ENCODE results near the gene ALAS1.

ALAS1 gene

DNA sequence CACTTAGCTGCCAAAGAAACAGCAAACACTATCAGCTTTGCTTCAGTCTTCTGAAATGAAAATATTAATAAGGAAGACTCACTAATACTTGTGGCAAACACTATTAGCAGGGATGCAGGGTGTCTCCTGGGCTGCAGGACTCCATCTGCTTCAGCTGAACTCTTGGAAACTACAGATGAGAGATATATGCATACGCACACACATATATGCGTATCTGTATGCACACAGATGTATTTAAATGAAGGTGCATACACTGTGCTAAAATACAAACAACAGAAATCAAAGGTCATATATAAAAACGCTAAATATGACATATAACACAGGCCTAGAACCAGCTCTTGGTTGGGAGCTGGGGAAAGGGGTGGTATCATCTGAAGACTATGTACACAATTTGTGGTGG lies 58.2 kb downstream of the ALAS1 start (continued):
- TF ChIP-seq, protein P1, sequence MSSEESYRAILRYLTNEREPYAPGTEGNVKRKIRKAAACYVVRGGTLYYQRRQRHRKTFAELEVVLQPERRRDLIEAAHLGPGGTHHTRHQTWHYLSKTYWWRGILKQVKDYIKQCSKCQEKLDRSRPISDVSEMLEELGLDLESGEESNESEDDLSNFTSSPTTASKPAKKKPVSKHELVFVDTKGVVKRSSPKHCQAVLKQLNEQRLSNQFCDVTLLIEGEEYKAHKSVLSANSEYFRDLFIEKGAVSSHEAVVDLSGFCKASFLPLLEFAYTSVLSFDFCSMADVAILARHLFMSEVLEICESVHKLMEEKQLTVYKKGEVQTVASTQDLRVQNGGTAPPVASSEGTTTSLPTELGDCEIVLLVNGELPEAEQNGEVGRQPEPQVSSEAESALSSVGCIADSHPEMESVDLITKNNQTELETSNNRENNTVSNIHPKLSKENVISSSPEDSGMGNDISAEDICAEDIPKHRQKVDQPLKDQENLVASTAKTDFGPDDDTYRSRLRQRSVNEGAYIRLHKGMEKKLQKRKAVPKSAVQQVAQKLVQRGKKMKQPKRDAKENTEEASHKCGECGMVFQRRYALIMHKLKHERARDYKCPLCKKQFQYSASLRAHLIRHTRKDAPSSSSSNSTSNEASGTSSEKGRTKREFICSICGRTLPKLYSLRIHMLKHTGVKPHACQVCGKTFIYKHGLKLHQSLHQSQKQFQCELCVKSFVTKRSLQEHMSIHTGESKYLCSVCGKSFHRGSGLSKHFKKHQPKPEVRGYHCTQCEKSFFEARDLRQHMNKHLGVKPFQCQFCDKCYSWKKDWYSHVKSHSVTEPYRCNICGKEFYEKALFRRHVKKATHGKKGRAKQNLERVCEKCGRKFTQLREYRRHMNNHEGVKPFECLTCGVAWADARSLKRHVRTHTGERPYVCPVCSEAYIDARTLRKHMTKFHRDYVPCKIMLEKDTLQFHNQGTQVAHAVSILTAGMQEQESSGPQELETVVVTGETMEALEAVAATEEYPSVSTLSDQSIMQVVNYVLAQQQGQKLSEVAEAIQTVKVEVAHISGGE (tag by site-specific recombination; conservative IDR thresholded peaks at IDR 0.05; ENCODE audit: low read depth) = no peak
- TF ChIP-seq, protein P2, sequence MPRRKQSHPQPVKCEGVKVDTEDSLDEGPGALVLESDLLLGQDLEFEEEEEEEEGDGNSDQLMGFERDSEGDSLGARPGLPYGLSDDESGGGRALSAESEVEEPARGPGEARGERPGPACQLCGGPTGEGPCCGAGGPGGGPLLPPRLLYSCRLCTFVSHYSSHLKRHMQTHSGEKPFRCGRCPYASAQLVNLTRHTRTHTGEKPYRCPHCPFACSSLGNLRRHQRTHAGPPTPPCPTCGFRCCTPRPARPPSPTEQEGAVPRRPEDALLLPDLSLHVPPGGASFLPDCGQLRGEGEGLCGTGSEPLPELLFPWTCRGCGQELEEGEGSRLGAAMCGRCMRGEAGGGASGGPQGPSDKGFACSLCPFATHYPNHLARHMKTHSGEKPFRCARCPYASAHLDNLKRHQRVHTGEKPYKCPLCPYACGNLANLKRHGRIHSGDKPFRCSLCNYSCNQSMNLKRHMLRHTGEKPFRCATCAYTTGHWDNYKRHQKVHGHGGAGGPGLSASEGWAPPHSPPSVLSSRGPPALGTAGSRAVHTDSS (tag by site-specific recombination; IDR thresholded peaks at IDR 0.05) = no peak
- TF ChIP-seq ZNF521 (tag by site-specific recombination; IDR thresholded peaks at IDR 0.05) (no peak), ZNF791 (tag by site-specific recombination; IDR thresholded peaks at IDR 0.05) (no peak), ZSCAN30 (tag by site-specific recombination; IDR thresholded peaks at IDR 0.05) (no peak), ZNF132 (tag by site-specific recombination; IDR thresholded peaks at IDR 0.05; ENCODE audit: borderline replicate concordance) (no peak), ZNF175 (tag by site-specific recombination; IDR thresholded peaks at IDR 0.05) (no peak)
- TF ChIP-seq, protein P3, sequence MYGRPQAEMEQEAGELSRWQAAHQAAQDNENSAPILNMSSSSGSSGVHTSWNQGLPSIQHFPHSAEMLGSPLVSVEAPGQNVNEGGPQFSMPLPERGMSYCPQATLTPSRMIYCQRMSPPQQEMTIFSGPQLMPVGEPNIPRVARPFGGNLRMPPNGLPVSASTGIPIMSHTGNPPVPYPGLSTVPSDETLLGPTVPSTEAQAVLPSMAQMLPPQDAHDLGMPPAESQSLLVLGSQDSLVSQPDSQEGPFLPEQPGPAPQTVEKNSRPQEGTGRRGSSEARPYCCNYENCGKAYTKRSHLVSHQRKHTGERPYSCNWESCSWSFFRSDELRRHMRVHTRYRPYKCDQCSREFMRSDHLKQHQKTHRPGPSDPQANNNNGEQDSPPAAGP (tag by site-specific recombination; IDR thresholded peaks at IDR 0.05) = no peak

DNA sequence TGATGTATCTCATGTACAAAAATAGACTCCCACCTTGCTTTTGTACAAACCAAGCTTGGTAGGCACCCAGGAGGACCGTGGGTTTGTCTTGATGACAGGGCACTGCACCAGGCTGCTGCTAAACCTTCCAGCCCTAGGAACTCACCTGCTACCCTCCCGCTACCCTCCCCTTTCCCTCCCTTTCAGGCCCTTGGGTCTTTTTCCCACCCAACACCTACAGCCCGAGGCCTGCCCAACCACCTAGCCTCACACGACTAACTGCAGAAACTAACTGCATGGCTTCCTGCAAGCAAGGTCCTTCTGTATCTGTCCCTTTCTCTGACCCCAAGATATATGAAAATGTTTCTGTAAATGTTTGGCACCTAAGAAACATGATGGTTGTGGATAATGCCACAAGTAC lies 58.7 kb downstream of the ALAS1 start:
- peaks cover 16 to 97% of the 10 kb centered on the region in 2 experiments; a peak in 2 of 3 replicates for H3K36me3 ChIP-seq (ENCODE audit: control insufficient read depth in 2 of 2, insufficient read depth in 1 of 2, low read length in 2 of 2)
- TF ChIP-seq MEIS1 (CRISPR knock-in tag; IDR thresholded peaks at IDR 0.05; ENCODE audit: borderline replicate concordance) (no peak), ZNF623 (tag by site-specific recombination; IDR thresholded peaks at IDR 0.05) (no peak), ZNF658 (tag by site-specific recombination; IDR thresholded peaks at IDR 0.05) (no peak), EGR2 (tag by site-specific recombination; IDR thresholded peaks at IDR 0.05; ENCODE audit: low read depth) (no peak), ZSCAN30 (tag by site-specific recombination; IDR thresholded peaks at IDR 0.05) (no peak), ZBTB1 (tag by site-specific recombination; IDR thresholded peaks at IDR 0.05) (no peak), ZBTB7A (tag by site-specific recombination; IDR thresholded peaks at IDR 0.05; ENCODE audit: low read depth) (no peak), ZNF791 (tag by site-specific recombination; IDR thresholded peaks at IDR 0.05) (no peak), ZNF24 (tag by site-specific recombination; IDR thresholded peaks at IDR 0.05) (no peak)
- TF ChIP-seq, protein P4, sequence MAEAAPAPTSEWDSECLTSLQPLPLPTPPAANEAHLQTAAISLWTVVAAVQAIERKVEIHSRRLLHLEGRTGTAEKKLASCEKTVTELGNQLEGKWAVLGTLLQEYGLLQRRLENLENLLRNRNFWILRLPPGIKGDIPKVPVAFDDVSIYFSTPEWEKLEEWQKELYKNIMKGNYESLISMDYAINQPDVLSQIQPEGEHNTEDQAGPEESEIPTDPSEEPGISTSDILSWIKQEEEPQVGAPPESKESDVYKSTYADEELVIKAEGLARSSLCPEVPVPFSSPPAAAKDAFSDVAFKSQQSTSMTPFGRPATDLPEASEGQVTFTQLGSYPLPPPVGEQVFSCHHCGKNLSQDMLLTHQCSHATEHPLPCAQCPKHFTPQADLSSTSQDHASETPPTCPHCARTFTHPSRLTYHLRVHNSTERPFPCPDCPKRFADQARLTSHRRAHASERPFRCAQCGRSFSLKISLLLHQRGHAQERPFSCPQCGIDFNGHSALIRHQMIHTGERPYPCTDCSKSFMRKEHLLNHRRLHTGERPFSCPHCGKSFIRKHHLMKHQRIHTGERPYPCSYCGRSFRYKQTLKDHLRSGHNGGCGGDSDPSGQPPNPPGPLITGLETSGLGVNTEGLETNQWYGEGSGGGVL (tag by site-specific recombination; IDR thresholded peaks at IDR 0.05) = no peak
- CTCF ChIA-PET = no interaction called here

DNA sequence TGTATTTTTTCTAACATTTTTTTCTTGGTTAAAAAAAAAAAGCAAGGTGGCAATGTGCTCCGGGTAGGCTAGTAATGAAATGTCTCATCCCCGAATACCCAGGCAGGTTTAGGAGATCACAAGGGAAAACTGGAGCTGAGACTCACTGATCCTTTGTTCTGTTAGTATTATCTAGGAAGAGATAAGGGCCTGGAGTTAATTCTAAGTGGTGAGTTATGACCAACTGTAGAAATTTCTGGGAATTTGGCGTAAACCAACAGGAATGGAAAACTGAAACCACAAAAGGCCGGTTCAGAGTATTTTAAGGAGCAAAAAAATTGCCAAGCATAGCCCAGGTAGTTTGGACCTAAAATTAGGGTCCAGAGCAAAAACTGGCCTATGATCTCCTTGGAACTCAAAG lies 60.0 kb downstream of the ALAS1 start:
- Histone ChIP-seq H3K9me3 (ENCODE audit: control insufficient read depth, insufficient read depth, low read depth, low read length) (no peaks in the 10 kb centered on the region), H3K4me3 (ENCODE audit: low read depth, low read length) (no peak overlapping the region), H3K4me1 (ENCODE audit: control insufficient read depth, insufficient read depth, low read length) (no peaks in the 10 kb centered on the region), H3K36me3 (ENCODE audit: control insufficient read depth in 2 of 2, insufficient read depth in 1 of 2, low read length in 2 of 2) (peaks cover 23 to 99% of the 10 kb centered on the region in 2 experiments), H3K27ac (ENCODE audit: extremely low read depth, low read depth, low read length) (no peak overlapping the region)
- POLR2A ChIA-PET = no interaction called here
- no peak for TF ChIP-seq ZFP41 (tag by site-specific recombination; IDR thresholded peaks at IDR 0.05; ENCODE audit: borderline replicate concordance)
- CTCF ChIA-PET = interaction anchor here (0.7 kb wide), 1 partner anchor 13 kb away, joined by 5 read pairs; no protein-coding TSS in a partner anchor

More for the DNA sequence above, 58.7 kb downstream of the ALAS1 start:
- no peak overlapping the region for H3K4me3 ChIP-seq (ENCODE audit: low read depth, low read length)
- no peaks in the 10 kb centered on the region for H3K9me3 ChIP-seq (ENCODE audit: control insufficient read depth, insufficient read depth, low read depth, low read length)
- no peaks in the 10 kb centered on the region for H3K4me1 ChIP-seq (ENCODE audit: control insufficient read depth, insufficient read depth, low read length)
- H3K27ac ChIP-seq (ENCODE audit: extremely low read depth, low read depth, low read length) = no peak overlapping the region
- POLR2A ChIA-PET = no interaction called here
